ENCODE measurements around the gene ST3GAL3. TPM values are rescaled to one million over a fixed set of nuclear protein-coding genes. Genes with fewer than 3 reads are reported as not detected.
"Not testable (repeated sequence)": the region's sequence is repeated elsewhere in the genome, so short reads cannot be mapped to it uniquely, and the experiment has no call there.

Gene ST3GAL3
- polyA plus RNA-seq, 1 donor (not counting 4 experiments of a cell fraction or from before 2014, with no cell fraction given) = 10.0 TPM

- H3K4me2 ChIP-seq (ENCODE audit: control insufficient read depth, extremely low read depth, insufficient read depth, low read depth, low read length) = peak overlapping the region; percentile 59
- dilution Hi-C loops (cut with MboI; ENCODE audit: extremely low pct_ligation_motif_present, low sequenced_read_pairs) = no loop called here
- DNase-seq (ENCODE audit: low read depth, low spot score) (no peak), FAIRE-seq (peak; percentile 91)
- H2AFZ ChIP-seq (ENCODE audit: control insufficient read depth, low read length) = no peak overlapping the region
- H3K79me2 ChIP-seq (ENCODE audit: control insufficient read depth, insufficient read depth, low read length) = no peaks in the 10 kb centered on the region
- no peaks in the 10 kb centered on the region for H3K9me3 ChIP-seq (ENCODE audit: control insufficient read depth, low read depth, low read length)
- TF ChIP-seq CTCF (optimal IDR thresholded peaks at IDR 0.05 in 1 of 3, IDR thresholded peaks at IDR 0.05 in 1 of 3, conservative IDR thresholded peaks at IDR 0.05 in 1 of 3; ENCODE audit: extremely low read depth in 1 of 3, insufficient read depth in 2 of 3, low read length in 3 of 3) = no peak
- TF ChIP-seq EZH2 (IDR thresholded peaks at IDR 0.05; ENCODE audit: low read length) = no peak
- H3K9ac ChIP-seq (ENCODE audit: control insufficient read depth, extremely low read depth, insufficient read depth, low read length) = peak overlapping the region; percentile 35
- no peak overlapping the region for H3K4me3 ChIP-seq (ENCODE audit: control insufficient read depth in 2 of 3, extremely low read depth in 1 of 3, insufficient read depth in 2 of 3, low read depth in 1 of 3, low read length in 3 of 3)
- H4K20me1 ChIP-seq (ENCODE audit: control insufficient read depth, extremely low read depth, insufficient read depth, low read length) = no peaks in the 10 kb centered on the region
- no peaks in the 10 kb centered on the region for H3K36me3 ChIP-seq (ENCODE audit: control insufficient read depth in 2 of 2, extremely low read depth in 1 of 2, insufficient read depth in 2 of 2, low read length in 2 of 2)
- no peaks in the 10 kb centered on the region for H3K9me1 ChIP-seq (ENCODE audit: control insufficient read depth, extremely low read depth, insufficient read depth, low read length)
- H3K27me3 ChIP-seq (ENCODE audit: control insufficient read depth, extremely low read depth, insufficient read depth, low read length) = no peaks in the 10 kb centered on the region
- peaks cover 15% of the 10 kb centered on the region for H3K4me1 ChIP-seq (ENCODE audit: control insufficient read depth, extremely low read depth, insufficient read depth, low read length)
- H3K27ac ChIP-seq (ENCODE audit: control insufficient read depth, insufficient read depth, low read length) = peak overlapping the region; percentile 68
These were observed 67.0 kb downstream of the ST3GAL3 start for GRCh38 chr1:43774359-43774758.

- DNase-seq (ENCODE audit: low read depth, low spot score) = no peak
- no peaks in the 10 kb centered on the region for H3K9me3 ChIP-seq (ENCODE audit: control insufficient read depth, low read depth, low read length)
- H3K9me1 ChIP-seq (ENCODE audit: control insufficient read depth, extremely low read depth, insufficient read depth, low read length) = no peaks in the 10 kb centered on the region
- H3K79me2 ChIP-seq (ENCODE audit: control insufficient read depth, insufficient read depth, low read length) = no peaks in the 10 kb centered on the region
- peaks cover 15% of the 10 kb centered on the region for H3K4me1 ChIP-seq (ENCODE audit: control insufficient read depth, extremely low read depth, insufficient read depth, low read length)
- H3K36me3 ChIP-seq (ENCODE audit: control insufficient read depth in 2 of 2, extremely low read depth in 1 of 2, insufficient read depth in 2 of 2, low read length in 2 of 2) = no peaks in the 10 kb centered on the region
- H3K27ac ChIP-seq (ENCODE audit: control insufficient read depth, insufficient read depth, low read length) = no peak overlapping the region
- TF ChIP-seq EZH2 (IDR thresholded peaks at IDR 0.05; ENCODE audit: low read length) (no peak), CTCF (optimal IDR thresholded peaks at IDR 0.05 in 1 of 3, IDR thresholded peaks at IDR 0.05 in 1 of 3, conservative IDR thresholded peaks at IDR 0.05 in 1 of 3; ENCODE audit: extremely low read depth in 1 of 3, insufficient read depth in 2 of 3, low read length in 3 of 3) (no peak)
- no peak overlapping the region for H3K4me3 ChIP-seq (ENCODE audit: control insufficient read depth in 2 of 3, extremely low read depth in 1 of 3, insufficient read depth in 2 of 3, low read depth in 1 of 3, low read length in 3 of 3)
- H3K4me2 ChIP-seq (ENCODE audit: control insufficient read depth, extremely low read depth, insufficient read depth, low read depth, low read length) = no peak overlapping the region
- no peak for FAIRE-seq
- no peaks in the 10 kb centered on the region for H3K27me3 ChIP-seq (ENCODE audit: control insufficient read depth, extremely low read depth, insufficient read depth, low read length)
- H3K9ac ChIP-seq (ENCODE audit: control insufficient read depth, extremely low read depth, insufficient read depth, low read length) = no peak overlapping the region
- H4K20me1 ChIP-seq (ENCODE audit: control insufficient read depth, extremely low read depth, insufficient read depth, low read length) = no peaks in the 10 kb centered on the region
- dilution Hi-C loops (cut with MboI; ENCODE audit: extremely low pct_ligation_motif_present, low sequenced_read_pairs) = no loop called here
- no peak overlapping the region for H2AFZ ChIP-seq (ENCODE audit: control insufficient read depth, low read length)
These were observed 68.9 kb downstream of the ST3GAL3 start for GRCh38 chr1:43776043-43776761.

GRCh38 chr1:43777916-43778315, 70.6 kb downstream of the ST3GAL3 start:
- H3K4me2 ChIP-seq (ENCODE audit: control insufficient read depth, extremely low read depth, insufficient read depth, low read depth, low read length); DNase-seq (ENCODE audit: low read depth, low spot score); H3K4me3 ChIP-seq (ENCODE audit: control insufficient read depth in 2 of 3, extremely low read depth in 1 of 3, insufficient read depth in 2 of 3, low read depth in 1 of 3, low read length in 3 of 3); H3K36me3 ChIP-seq (ENCODE audit: control insufficient read depth in 2 of 2, extremely low read depth in 1 of 2, insufficient read depth in 2 of 2, low read length in 2 of 2); H4K20me1 ChIP-seq (ENCODE audit: control insufficient read depth, extremely low read depth, insufficient read depth, low read length); H3K27ac ChIP-seq (ENCODE audit: control insufficient read depth, insufficient read depth, low read length); H3K9me3 ChIP-seq (ENCODE audit: control insufficient read depth, low read depth, low read length); H2AFZ ChIP-seq (ENCODE audit: control insufficient read depth, low read length); H3K9me1 ChIP-seq (ENCODE audit: control insufficient read depth, extremely low read depth, insufficient read depth, low read length); H3K27me3 ChIP-seq (ENCODE audit: control insufficient read depth, extremely low read depth, insufficient read depth, low read length); dilution Hi-C loops (cut with MboI; ENCODE audit: extremely low pct_ligation_motif_present, low sequenced_read_pairs); H3K9ac ChIP-seq (ENCODE audit: control insufficient read depth, extremely low read depth, insufficient read depth, low read length); FAIRE-seq; H3K79me2 ChIP-seq (ENCODE audit: control insufficient read depth, insufficient read depth, low read length): not testable (repeated sequence)
- H3K4me1 ChIP-seq (ENCODE audit: control insufficient read depth, extremely low read depth, insufficient read depth, low read length) = peaks cover 16% of the 10 kb centered on the region

All from keratinocyte (primary cell).